OCI-LY1 (cell line): ENCODE data around the gene STYXL1.
"Not testable (repeated sequence)": the region's sequence is repeated elsewhere in the genome, so short reads cannot be mapped to it uniquely, and the experiment has no call there.

Experiments used
- H2AFZ ChIP-seq: fragments of 200-600 bp; sonication (generic), shearing (Covaris generic); 2 replicates; pipeline ENCODE4 v1.6.0; 2014; ENCODE audit warnings: antibody characterized with exemption, mild to moderate bottlenecking, low read length
- H3F3A ChIP-seq: fragments of 200-600 bp; sonication (generic), shearing (Covaris generic); 2 replicates; pipeline ENCODE4 v1.6.0; 2014; ENCODE audit warnings: mild to moderate bottlenecking, antibody characterized with exemption, low read length, moderate library complexity; ENCODE audit not compliant: insufficient read depth
- H3K27ac ChIP-seq: fragments of 200-600 bp; sonication (generic); 2 replicates; pipeline ENCODE4 v1.5.1; 2014; ENCODE audit warnings: low read length, mixed run types, mild to moderate bottlenecking, low read depth; ENCODE audit not compliant: poor library complexity, severe bottlenecking
- H3K27me3 ChIP-seq: fragments of 200-600 bp; sonication (generic); 2 replicates; pipeline ENCODE4 v1.6.0; 2014; ENCODE audit warnings: antibody characterized with exemption, mild to moderate bottlenecking, low read length, moderate library complexity; ENCODE audit not compliant: insufficient read depth
- H3K36me3 ChIP-seq: fragments of 200-600 bp; sonication (generic); 2 replicates; pipeline ENCODE4 v1.6.1; 2014; ENCODE audit warnings: mild to moderate bottlenecking, antibody characterized with exemption, low read length, moderate library complexity, mixed read lengths; ENCODE audit not compliant: insufficient read depth
- H3K4me1 ChIP-seq: fragments of 200-600 bp; sonication (generic); 2 replicates; pipeline ENCODE4 v1.5.1; 2014; ENCODE audit warnings: mild to moderate bottlenecking, low read length, moderate library complexity; ENCODE audit not compliant: insufficient read depth, severe bottlenecking
- H3K4me2 ChIP-seq: fragments of 200-600 bp; sonication (generic), shearing (Covaris generic); 2 replicates; pipeline ENCODE4 v1.6.1; 2014; ENCODE audit warnings: low read length
- H3K4me3 ChIP-seq: fragments of 200-600 bp; sonication (generic); 2 replicates; pipeline ENCODE4 v1.5.1; 2014; ENCODE audit warnings: low read length, low read depth, mild to moderate bottlenecking, mixed read lengths; ENCODE audit not compliant: poor library complexity, severe bottlenecking
- H3K79me2 ChIP-seq: fragments of 200-600 bp; shearing (Covaris generic); 2 replicates; pipeline ENCODE4 v1.6.1; 2016; ENCODE audit warnings: mixed run types, low read length, mixed read lengths; ENCODE audit not compliant: insufficient read depth
- H3K9ac ChIP-seq: fragments of 200-600 bp; sonication (generic), shearing (Covaris generic); 2 replicates; pipeline ENCODE4 v1.6.1; 2014; ENCODE audit warnings: mild to moderate bottlenecking, low read length, mixed read lengths
- H3K9me2 ChIP-seq: fragments of 200-600 bp; sonication (generic), shearing (Covaris generic); 2 replicates; pipeline ENCODE4 v1.6.1; 2014; ENCODE audit warnings: low read depth, mild to moderate bottlenecking, low read length, mixed read lengths
- H3K9me3 ChIP-seq: fragments of 200-600 bp; shearing (Covaris generic); 2 replicates; pipeline ENCODE4 v1.6.1; 2014; ENCODE audit warnings: low read length, mixed read lengths
- H4K20me1 ChIP-seq: fragments of 200-600 bp; sonication (generic), shearing (Covaris generic); 2 replicates; pipeline ENCODE4 v1.6.0; 2016; ENCODE audit warnings: mild to moderate bottlenecking, low read length; ENCODE audit not compliant: insufficient read depth
- CTCF ChIP-seq: fragments of 200-600 bp; sonication (generic), shearing (Covaris generic); IDR thresholded peaks from 2 replicates; pipeline ENCODE4 v1.5.1; 2017; ENCODE audit warnings: mild to moderate bottlenecking, antibody characterized with exemption, low read length, moderate library complexity, mixed read lengths
- EZH2 ChIP-seq: fragments of 200-600 bp; sonication (generic), shearing (Covaris generic); IDR thresholded peaks from 2 replicates; pipeline ENCODE4 v1.8.0; 2017; ENCODE audit warnings: borderline replicate concordance, mixed run types, mild to moderate bottlenecking, antibody characterized with exemption, low read length, moderate library complexity, mixed read lengths

STYXL1 gene, protein sequence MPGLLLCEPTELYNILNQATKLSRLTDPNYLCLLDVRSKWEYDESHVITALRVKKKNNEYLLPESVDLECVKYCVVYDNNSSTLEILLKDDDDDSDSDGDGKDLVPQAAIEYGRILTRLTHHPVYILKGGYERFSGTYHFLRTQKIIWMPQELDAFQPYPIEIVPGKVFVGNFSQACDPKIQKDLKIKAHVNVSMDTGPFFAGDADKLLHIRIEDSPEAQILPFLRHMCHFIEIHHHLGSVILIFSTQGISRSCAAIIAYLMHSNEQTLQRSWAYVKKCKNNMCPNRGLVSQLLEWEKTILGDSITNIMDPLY

GRCh38 chr7:76047811-76048667 lies at the start of gene STYXL1, which contains the start of gene MDH2:
TSS of gene STYXL1 (minus strand) at chr7:76048000. CDS start at chr7:76030523, 17,477 bp downstream.
TSS of gene MDH2 (plus strand) at chr7:76048106. CDS start at chr7:76048161, 55 bp downstream.
- Histone ChIP-seq H3K4me2 (peak within 1 kb of the TSS; percentile 97), H3K9me2 (no peaks in the 10 kb centered on the region), H3K4me3 (peak within 1 kb of the TSS; percentile 94), H3K9me3 (no peaks in the 10 kb centered on the region), H3K4me1 (peaks cover 20% of the 10 kb centered on the region), H3K27me3 (no peaks in the 10 kb centered on the region), H3K79me2 (peaks cover 58% of the 10 kb centered on the region), H4K20me1 (no peaks in the 10 kb centered on the region), H3K27ac (peak within 1 kb of the TSS; percentile 77), H3F3A (no peaks in the 10 kb centered on the region), H2AFZ (no peak within 1 kb of the TSS), H3K9ac (peak within 1 kb of the TSS; percentile 98), H3K36me3 (peaks cover 56% of the 10 kb centered on the region)
- TF ChIP-seq CTCF (no peak), EZH2 (no peak)

GRCh38 chr7:76095908-76096307 lies 48.1 kb upstream of the STYXL1 start:
- no peak overlapping the region for H2AFZ ChIP-seq
- TF ChIP-seq CTCF = no peak
- TF ChIP-seq EZH2 = no peak
- no peaks in the 10 kb centered on the region for H3K36me3 ChIP-seq
- H3K9me2 ChIP-seq = no peaks in the 10 kb centered on the region
- no peak overlapping the region for H3K4me3 ChIP-seq
- H4K20me1 ChIP-seq = no peaks in the 10 kb centered on the region
- peaks cover 17% of the 10 kb centered on the region for H3K27me3 ChIP-seq
- H3K79me2 ChIP-seq = no peaks in the 10 kb centered on the region
- H3F3A ChIP-seq = no peaks in the 10 kb centered on the region
- H3K9me3 ChIP-seq = no peaks in the 10 kb centered on the region
- H3K9ac ChIP-seq = no peak overlapping the region
- H3K4me2 ChIP-seq = no peak overlapping the region
- H3K4me1 ChIP-seq = no peaks in the 10 kb centered on the region
- H3K27ac ChIP-seq = no peak overlapping the region

GRCh38 chr7:76094326-76094725 lies 46.5 kb upstream of the STYXL1 start:
- H3K27me3 ChIP-seq = peaks cover 17% of the 10 kb centered on the region
- H4K20me1 ChIP-seq, H3K36me3 ChIP-seq, H3K9ac ChIP-seq, H3F3A ChIP-seq, H3K9me2 ChIP-seq, H3K9me3 ChIP-seq, H3K4me1 ChIP-seq, H3K79me2 ChIP-seq, H3K27ac ChIP-seq, H3K4me2 ChIP-seq, H2AFZ ChIP-seq, H3K4me3 ChIP-seq: not testable (repeated sequence)

GRCh38 chr7:76093531-76093930 lies 45.7 kb upstream of the STYXL1 start:
- peaks cover 17% of the 10 kb centered on the region for H3K27me3 ChIP-seq
- not testable (repeated sequence) for H3K4me2 ChIP-seq, H3K79me2 ChIP-seq, H2AFZ ChIP-seq, H3K27ac ChIP-seq, H3K4me3 ChIP-seq, H3K4me1 ChIP-seq, H3K9me2 ChIP-seq, H3K9me3 ChIP-seq, H3K36me3 ChIP-seq, H3K9ac ChIP-seq, H4K20me1 ChIP-seq, H3F3A ChIP-seq
